NCI-H526 (cell line): ENCODE data around the gene IRX6.

Source experiments
- DNase-seq, 2 experiments: peaks; one replicate each; lab custom pipeline; 2025; lab: John Stamatoyannopoulos, UW

IRX6 gene

DNA sequence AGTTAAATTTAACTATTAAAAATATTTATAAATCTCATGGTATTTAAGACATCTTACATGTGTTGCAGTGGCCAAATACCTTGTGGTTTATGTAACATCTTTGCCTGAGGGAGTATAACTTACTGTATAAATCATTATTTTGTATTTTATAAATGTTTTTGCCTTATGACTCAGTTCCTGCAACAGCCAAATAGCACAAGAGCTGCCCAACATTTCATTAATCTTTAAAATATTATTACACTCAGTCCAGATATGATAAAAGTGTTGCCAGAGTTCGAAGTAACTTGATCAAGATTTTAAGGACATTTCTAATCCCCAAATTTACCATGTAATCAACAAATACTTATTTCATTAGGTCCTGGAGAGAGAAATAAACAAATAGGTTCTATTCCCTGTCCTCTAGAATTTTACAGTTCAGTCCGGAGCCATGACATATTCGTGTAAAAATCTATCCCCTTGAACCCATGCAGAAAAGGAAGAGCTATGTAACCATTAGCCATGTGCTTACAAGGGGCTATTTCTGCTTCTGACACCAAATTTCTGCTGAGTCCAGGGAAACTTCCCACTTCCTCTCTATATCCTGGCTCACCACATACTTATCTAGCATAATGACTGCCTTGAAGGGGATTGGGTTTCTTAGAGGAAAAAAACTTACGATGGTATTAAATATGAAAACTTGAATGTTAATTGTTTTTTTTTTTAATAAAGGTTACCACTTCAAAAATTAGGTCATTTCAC, 44.0 kb downstream of the IRX6 start:
- no peak for DNase-seq

DNA sequence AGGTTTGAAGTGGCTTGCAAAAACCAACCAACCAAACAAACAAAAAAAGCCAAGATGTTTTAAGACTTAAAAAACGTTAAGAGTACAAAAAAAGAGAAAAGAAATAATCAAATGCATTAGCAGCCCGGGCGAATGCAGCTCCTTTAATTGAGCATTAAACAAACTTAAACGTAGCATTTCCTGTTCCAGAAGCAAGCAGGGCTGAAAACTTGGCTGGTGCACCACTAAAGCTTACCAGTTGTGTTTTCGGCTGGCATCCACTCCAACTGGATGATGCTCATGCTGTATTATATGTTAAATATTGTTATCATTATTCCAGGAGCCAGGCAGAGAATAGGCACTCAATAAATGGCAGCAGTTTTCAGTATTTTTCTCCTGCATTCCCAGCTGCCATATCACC, 45.1 kb downstream of the IRX6 start:
- DNase-seq, result no peak

DNA sequence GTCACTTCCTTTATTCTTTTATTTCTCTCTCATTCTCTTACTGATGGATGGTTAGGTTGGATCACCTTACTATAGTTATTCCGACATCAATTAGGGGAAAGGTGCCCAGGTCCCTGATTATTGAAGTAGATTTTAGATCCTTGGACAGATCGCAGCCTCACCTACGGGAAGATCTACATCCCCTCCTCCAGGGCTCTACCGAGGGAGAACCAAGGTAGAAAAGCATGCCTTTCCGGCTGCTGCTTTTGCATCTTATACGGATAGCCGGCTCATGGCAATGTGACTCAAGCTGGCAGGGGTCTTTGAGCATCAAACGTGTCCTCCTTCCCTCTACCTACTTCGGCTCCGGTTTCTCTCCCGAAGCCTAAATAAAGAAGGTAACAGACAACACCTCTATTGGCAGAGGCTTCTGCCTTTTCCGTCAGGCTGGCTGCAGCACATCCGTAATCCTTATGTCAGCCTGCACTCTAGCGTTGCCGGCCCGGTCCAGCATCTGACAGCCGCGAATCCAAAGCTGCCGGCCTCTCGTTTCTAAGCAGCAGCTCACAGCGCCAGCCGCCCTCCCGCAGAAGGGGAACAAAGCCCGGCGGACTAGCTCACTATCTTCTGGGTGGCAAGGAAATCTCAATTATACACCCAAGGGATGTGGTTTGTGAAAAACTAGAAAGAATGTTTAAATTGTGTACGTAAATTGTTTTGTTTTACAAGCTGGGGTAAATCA, 46.9 kb downstream of the IRX6 start:
- peak in 1 of 2 experiments; percentile 31 for DNase-seq

DNA sequence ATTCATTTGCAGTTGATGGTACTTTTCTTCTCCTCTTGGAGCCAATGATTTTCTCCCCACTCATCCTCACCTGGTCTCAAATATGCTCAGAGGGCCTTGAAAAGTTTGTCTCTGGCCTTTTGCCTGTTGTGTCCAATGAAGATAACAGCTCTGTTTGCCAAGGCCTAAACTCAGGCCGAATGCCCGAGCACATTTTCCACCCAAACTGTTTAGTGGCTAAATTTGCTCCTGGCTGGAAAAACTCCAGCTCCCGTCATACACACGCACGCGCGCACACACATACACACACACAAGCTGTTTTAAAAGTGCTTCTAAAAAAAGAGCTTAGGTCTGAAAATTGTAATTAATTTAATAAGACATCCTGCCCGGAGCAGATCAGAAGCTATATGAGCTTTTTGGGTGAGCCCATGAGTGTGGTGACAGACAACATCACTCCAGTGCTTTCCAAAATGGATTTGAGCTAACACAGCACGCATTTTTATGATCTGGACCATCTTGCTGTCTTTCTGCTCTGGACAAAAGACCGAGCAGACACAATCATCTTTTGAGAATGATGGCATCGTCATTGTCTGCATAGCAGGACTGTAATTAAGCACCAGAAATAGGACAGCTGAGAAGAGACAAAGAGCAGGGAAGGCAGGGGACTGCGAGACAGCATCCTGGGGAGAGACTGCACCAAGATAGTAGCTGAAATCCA, 48.9 kb downstream of the IRX6 start:
- no peak for DNase-seq

GRCh38 chr16:55373489-55373832, 49.5 kb downstream of the IRX6 start:
- no peak for DNase-seq

DNA sequence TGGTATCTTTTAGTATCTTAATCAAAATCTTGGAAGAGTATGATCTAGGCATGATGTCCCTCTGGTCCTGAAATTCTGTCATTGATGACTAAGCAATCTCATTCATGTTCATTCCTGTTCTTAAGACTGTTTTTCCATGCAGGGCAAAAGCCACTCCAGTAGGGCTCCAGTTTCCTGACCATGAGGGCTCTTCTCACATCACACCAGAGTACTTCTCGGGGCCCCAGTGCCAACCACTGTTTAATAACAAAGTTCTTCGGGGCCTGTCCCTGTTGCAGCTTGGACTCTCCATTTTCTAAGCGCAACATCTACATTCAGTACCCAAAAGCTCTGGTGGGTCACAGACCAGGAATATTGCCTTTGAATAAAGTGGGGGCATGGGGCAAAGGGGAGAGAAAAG, 52.0 kb downstream of the IRX6 start:
- DNase-seq, result no peak

DNA sequence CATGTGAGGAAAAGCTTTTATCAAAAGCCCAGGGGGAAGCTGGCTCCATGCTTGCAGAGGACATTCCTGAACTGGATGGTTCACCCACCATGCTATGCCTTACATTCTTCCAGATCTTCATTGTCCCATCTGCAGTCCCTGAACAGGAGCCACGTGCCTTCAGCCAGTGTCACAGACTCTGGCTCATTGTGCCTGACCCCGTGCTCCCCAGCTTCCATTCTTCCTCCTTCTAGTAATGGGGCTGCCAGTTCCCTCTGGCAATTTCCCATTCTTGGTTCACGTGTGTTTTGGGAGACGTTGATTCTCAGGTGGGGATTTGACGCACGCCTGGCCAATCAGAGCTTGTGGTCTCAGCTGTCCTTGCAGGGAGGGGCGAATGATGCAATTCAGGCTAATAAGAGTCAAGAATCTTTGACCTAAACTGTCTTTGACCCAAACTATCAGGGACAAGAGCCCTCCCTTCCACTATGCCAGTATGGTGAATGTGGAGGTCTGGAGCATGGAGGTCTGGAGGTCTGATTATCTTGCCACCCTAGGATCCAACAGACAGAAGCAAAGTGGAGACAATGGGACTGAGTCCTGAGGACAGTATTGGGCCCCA, 52.7 kb downstream of the IRX6 start:
- no peak for DNase-seq

- no peak for DNase-seq
Measured at GRCh38 chr16:55377840-55378239, 53.8 kb downstream of the IRX6 start.

- DNase-seq, result no peak
Measured at GRCh38 chr16:55378616-55379015, 54.6 kb downstream of the IRX6 start.

DNA sequence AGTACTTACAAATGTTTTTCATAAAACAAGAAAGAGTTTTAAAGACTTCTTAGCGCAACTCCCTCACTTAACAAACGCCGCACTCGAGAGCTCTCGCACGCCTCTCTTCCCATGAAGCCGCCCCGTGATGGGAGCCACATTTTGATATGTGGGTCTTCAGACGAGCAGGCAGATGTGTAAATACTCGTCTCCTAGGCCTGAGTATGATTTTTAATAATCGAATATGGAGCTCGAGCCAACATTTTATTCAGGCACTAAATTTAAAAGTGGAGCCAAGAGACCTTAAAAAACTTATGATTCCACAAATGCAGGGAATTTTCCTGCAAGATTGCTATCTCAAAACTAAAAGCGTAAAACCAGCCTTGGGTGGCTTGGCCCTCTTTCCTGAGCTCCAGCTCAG, 55.4 kb downstream of the IRX6 start:
- DNase-seq, result no peak

DNA sequence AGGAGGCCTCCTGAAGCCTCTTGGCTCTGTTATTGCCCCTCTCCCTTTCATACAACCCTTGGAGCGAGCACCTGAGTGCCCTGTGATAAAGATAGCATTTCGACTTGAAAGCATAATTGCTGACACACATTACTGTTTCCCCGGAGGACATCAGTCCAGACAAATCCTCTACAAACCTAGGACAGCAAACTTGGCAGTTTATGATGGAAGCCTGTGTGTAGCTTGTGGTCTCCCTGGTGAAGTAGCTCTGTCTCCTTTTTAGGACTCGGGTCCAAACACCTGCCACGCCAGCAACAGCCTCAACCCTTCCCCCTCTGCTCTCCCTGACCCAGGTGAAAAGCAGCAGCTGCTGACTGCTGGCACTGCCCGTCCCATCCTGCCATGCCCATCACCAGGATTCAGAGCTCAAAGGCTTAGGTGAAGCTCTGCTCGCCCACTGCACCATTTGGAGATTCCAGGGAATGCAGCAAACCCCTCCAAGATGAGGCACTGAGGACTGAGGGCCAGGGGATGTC, 55.9 kb downstream of the IRX6 start:
- no peak for DNase-seq
